HG02840 (cell line): ENCODE data around the gene RBFOX1.

ENCODE experiments used
- ATAC-seq: cut with Tn5 transposase; IDR thresholded peaks from one replicate; pipeline ENCODE4 v1.9.1; 2021; ENCODE audit warnings: mild to moderate bottlenecking, moderate library complexity, moderate number of reproducible peaks; ENCODE audit not compliant: unreplicated experiment, low FRiP score

The RBFOX1 gene

DNA sequence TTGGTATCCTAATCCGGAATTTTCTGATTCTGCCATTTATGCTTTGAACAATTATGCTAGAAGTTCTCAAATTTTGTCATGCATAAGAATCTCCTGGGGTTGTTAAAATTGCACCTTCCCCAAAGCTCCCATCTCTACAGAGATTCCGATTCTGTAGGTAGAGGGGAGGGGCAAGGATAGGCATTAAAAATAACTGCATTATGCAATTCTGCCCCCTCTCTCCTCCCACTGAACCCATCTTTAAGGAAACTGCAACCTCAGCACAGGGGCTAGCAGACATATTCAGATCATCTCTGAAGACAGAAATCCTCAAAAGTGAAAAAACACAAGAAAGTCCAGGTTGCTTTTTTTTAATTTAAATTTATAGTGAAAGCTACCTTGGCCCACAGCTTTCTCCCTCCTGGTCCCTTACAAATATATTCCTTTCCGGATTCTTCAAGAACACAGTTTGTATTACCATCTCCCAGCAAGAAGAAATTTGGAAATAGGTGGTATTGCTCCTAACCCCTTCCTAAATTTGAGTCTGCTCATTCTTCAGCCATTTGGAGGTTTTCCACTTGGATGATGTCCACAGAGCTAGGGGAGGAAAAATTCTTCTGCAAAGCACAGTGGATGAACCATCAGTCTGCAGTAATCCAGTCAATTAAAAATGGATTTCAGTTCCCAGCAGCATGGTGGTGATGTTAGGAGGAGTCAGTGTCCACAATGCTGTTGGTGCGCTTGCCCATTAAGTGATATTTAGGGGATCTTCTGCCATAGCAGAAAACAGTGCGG, 67.7 kb downstream of the RBFOX1 start:
- no peak for ATAC-seq

DNA sequence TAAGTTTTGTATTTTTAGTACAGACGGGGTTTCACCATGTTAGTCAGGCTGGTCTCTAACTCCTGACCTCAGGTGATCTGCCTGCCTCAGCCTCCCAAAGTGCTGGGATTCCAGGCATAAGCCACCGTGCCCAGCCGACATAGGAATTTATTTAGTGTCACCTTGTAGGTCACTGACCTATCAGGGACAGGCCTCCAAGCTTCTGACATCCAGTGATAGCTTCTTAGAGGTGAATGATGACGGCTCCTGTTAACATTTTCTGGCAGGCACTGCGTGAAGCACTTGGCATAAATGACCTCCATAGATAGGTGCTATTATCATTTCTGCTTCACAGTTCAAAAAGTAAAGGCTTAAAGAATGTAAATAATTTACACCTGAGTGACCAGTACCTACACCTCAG, 71.6 kb downstream of the RBFOX1 start:
- ATAC-seq = no peak

DNA sequence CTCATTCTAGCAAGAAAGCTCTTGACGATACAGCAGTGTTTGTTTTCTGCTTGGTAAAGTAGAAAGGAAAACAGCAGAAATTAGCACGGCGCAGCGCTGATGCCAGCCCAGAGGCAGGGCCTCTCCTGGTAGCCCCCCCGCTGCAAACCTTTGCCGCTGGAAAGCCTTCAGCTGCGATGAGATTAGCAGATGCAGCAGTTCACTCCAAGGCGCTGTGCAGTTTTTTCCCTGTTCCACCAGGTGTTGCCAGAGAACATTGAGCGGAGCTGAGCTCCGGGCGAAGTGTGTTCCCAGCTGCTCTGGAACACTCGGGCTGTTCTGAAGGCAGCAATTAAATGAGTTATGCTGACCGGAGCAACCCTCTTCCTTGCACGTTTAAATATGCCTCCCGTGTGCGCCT, 72.5 kb downstream of the RBFOX1 start:
- ATAC-seq = no peak

DNA sequence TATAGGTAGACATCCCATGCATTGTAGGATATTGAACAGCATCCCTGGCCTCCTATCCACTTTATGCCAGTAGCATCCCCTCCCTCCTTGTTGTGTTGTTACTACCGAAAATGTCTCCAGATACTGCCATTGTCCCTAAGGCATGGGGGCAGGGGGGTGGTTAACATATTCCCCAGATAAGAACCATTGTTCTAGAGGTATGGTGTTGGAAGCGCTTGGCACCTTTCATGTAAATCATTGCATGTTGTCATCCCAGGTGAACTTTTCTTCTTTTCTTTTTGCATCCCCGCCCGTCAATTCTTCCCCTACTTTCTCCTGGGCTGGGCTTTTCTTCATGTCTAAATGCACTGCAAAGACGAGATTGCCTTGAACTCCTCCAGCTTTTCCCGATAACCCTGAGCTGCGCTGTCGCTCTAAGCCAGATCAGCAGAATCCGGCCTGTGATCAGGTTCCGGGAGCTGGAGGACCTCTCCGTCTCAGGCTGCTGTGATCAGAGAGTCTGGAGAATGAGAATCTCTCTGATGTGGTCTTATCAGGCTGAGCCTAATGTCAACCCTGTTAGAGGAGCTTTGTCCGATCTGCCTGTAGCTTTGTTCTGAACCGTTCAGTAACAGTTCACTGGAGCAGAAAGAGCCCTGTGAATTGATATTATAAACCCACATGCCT, 76.2 kb downstream of the RBFOX1 start:
- no peak for ATAC-seq

DNA sequence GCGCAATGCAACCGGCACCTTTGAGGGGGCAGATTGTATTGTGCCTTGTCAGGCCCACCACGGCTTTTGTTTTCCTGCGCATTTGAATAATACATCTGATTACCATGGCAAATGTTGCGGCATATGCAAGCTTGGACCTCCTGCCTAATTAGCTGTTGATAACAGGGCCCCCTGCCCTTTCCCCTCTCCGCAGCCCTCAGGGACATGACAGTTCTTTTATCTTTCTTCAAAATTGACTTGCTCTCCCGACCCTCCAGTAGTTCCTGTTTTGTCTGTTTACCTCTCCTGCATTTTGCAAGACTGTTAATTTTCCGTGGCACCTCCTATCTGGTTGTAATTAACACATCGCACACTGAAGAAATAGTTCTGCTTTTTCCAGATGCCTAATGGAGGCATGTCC, 86.8 kb downstream of the RBFOX1 start:
- ATAC-seq = no peak

DNA sequence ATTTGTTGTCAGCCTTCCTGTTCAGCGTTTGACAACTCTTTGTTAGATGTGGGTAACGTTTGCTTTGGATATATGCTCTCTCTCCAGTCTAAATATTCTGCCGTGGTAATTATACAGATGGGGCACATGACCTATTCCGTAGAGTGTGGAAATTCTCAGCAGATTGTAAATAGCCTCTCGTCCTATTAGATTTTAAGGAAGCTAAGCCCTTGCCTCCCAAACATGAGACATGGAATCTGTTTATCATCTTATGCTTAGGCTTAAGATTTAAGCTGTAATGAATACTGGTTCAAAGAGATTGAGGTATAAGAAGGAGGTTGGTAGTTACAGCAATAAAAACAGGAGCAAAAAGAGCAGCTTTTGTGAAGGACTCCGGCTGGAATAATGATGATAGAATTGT, 87.4 kb downstream of the RBFOX1 start:
- ATAC-seq = no peak

DNA sequence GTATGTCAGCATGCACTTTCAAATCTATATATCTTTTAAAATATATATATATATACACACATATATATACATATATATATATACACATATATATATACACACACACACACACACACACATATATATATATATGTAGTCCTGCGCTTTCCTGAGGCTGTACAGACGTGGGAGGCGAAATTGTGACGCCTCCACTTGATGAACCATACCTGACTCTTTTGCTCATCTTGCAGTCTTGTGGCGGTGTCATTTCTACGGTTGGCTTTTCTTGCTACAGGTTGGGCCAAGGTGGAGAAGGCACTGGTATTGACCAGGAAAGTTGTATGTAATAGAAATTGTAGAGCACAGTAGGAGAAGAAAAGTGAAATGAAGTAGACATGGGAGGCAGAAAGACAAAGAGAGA, 88.2 kb downstream of the RBFOX1 start:
- ATAC-seq = no peak

DNA sequence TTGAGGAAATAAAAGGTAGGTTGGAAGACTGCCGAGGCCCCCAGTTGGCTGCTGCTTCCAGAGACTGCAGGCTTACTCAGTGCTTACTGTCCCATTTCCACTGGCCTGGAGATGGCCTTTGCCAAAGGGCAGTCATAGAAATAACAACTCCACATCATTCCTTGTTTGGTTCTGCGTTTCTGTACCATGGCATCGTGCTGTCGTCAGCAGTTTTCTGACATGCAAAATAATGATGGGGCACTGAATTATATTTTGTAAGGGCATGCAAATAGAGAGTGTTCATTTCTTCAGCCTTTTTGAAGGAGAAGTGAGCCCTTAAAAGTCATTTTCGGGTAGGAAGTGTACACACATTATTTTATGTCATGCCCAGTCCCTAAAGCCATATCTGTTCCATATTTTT, 88.9 kb downstream of the RBFOX1 start:
- no peak for ATAC-seq

DNA sequence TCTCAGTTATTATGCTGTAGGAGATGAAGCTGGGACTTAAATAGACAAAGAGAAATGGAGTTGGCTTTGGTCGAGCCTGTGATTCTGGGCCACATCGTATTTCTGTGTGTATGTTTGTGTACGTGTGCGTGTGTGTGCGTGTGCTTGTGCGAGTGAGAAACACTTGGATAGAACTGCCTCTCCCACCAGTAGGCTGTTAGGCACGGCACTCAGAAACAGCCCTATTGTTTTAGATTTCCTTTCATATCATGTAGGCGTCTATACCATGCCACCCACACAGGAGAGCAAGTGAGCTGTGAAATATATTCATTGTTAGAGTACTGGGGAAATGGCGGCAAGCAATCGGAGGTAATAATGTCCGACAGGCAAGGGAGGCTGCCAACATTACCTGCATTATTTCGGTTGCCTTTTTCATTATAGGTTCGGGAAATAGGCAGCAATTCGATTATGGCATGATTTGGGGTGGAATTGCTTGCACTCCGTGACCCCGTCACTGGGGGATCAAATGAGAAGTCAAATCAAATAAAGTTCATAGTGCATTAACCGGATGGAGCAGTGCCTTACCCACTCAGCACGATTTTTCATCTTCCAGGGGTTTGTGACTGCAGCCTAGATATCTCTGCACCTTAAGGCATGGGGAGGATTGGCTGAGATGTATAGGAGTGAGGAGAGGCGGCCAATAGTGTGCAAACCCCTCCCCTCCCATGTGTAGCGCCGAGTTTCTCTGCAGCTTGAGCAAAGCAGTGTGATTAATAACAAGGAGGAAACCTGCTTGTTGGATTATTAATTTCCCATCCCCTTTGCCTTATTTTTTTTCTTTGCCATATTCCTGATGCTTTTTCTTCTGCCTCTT, 89.6 kb downstream of the RBFOX1 start:
- ATAC-seq = no peak

DNA sequence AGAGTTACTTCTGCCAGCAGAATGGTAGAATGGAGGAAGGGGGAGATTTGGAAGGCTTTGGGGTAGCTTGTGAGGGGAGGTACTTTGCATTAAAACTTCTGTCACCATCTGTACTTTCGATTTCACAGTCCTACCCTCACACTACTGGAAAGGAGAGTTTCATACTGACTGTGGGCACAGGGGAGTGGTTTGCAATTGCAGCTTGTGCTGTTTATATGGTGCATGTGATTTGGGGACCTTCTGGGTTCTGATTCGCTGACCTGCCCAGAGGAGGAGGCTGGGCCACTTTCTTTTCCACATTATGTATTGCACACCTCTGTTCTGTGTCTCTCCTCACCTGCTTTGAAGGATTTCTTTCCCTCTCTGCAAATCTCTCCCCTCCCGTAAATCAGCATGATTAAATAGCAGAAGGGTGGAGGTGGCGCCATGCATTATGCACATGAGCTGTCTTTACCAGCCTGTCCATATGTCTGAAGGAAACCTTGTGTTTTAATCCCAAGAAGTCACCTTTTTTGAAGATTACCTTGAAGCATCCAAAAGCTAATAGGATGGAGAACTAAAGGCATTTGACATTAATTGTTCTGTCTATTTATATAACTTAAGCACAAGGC, 90.9 kb downstream of the RBFOX1 start:
- no peak for ATAC-seq

DNA sequence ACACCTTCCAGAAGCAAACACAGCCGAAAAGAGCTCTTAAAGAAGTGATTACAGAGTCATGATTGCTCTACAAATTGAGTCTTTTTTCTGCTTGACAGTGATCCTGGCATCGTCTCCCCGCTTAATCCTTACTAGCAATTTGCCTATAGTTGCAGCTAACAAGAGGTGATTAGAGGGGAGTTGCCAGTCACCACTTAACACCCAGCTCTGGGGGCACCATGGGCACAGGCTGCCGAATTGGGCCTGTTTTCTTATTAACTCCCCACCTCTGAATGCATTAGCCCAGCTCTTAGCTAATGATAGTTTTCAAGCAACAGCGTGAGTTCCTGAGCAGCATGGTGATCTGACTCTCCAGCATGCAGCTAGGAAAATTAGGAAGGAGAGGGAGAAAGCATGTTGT, 93.5 kb downstream of the RBFOX1 start:
- no peak for ATAC-seq

DNA sequence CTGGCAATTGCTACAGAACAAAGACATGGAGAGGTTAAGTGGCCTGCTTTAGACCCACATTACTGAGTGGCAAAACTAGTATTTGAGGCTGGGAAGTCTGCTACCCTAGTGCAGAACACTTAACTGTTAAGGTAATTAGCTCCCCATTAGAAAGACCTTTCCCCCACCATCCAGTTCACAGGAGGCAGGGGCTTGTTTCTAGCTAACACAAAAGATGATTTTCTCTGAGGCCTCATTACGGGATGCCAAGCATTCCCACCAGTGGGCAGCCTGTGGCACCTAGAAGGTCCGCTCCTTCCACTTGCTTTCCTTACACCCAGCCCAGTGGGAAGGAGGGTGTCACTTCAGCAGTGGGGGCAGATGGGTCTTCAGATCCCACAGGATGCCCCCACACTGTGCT, 99.1 kb downstream of the RBFOX1 start:
- no peak for ATAC-seq

DNA sequence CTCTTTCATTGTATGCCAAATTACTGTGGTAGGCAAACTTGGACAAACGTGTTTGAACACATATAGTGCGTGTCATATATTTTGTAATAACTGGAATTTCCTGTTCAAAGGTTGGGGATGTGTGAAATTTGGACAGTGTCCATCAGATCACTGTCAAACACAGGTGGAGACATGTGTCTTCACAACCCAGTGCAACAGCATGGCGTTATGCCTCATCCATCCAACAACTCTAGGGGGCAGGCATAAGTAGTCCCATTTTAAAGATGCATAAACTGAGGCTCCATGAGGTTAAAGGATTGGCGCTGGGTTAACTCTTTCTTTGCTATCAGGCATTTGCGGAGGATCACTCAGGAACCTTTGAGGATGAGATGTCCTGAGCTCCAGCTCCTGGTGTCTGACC, 103.7 kb downstream of the RBFOX1 start:
- ATAC-seq = no peak

DNA sequence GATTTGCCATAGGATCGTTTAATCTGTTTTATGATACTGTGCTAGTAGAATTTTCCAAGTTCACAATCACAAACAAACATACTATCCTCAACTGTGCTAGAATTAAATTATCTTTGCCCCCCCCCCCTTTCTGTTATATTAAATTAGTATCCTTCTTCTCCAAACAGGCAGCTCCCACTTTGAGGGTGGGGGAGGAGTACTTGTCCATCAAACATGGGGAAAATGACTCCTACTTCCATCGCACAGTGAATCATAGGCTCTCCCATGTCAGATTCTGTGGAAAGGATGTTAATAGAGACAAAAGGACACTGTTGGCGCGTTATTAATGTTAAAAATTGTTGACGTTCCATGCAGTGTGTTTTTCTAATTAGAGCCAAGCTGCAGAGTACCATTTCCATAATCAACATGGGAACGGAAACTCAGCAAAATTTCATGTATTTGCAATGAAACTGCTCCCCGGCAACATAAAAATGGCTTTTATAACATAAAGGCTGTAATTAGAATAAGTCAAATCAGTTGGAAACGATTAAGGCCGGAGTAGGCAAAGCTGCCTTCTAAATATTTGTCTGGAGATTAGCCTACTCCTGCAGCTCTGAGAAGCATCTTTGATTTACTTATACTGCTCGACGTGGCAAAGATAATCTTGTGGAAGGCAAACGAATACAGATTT, 104.6 kb downstream of the RBFOX1 start:
- ATAC-seq = no peak

DNA sequence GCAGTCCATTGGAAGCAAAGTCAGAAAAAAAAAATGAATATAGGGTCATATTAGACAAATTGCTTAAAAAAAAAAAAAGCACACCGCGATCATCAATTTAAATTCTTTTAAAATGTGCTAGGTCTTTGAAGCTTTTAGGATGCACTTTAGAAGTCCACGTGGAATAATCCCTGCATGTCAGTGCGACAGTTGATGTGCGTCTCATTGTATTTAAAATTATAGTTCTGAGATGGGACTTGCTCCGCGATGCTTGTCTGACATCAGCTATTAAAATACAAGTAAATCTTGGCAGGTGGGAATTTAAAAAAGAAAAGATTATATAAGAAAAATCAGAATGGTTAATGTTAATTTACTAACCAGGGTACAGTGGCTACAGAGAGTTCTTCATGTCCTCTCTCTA, 105.2 kb downstream of the RBFOX1 start:
- no peak for ATAC-seq

DNA sequence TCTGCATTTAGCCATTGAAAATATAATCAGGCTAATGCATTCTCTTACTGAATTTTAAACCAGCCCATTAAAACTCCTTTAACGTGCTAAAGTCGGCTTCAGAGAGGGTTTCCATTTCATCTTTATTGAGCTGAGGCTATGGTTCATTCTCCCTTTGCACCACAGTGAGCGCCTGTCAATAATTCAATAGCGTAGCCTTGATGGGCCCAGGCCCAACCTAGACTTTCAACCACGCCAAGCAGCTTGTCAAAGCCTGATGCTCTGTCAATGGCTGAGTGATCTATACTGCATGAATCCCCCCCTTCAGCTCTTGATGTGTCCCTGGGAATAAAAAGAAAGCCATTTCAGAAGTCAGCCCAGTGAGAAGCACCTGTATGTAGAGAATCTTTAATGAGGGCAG, 106.0 kb downstream of the RBFOX1 start:
- ATAC-seq = no peak

DNA sequence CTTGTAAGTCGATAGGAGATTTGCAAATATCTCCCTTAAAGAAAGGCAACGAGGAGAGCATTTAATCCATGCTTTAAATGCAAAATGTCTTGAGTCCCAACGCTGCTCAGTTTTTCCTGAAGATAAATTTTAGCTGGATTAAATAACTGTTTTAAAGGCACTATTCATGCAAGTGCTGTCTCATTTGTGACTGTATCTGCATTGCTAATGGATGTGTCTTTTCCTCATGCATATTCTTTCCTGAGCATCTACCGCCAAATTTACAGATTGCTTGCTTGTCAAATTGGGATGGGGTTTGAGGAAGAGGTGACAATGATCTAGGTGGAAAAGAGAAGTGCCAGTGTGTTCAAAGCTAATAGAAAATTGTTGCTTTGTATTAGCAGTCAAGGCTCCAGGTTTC, 106.9 kb downstream of the RBFOX1 start:
- no peak for ATAC-seq

DNA sequence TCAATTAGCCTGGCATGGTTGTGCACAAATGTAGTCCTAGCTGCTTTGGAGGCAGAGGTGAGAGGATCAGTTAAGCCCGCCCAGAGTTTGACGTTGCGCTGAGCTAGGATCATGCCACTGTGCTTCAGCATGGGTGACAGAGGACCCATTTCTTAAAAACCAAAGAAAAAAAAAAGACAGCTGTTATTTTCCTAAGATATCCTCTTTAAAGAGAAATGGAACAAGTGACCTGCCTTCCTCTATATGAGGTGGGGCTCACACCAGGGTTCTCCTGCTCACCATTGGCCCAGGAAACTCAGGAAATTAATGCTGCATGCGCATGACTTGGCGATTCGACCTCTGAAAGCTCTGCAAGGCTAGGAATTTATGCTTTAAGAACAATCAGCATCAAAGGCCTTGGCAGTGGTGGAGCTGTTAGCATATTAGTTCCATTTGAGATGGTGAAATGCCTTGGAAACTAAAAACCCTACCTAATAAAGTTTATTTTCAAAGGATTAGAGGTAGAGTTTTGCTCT, 108.3 kb downstream of the RBFOX1 start:
- ATAC-seq = no peak

DNA sequence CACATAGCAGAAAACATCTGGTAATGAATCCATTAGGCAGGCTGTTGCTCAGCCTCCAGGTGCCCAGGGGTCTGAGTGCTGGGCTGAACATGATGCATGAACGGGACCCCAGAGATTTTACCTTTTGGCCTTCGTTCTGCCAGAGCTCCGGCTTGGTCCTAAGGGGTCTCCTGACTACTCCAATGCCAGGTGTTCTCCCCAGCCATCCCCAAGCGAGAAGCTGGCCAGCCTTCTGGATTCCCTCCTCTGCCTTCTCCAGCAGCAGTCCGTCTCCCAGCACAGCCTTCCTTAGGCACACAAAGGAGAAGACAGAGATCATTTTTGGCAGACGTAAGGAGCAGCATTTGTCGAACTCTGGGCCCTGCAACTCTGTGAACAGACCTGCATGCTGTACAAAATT, 109.4 kb downstream of the RBFOX1 start:
- ATAC-seq = no peak

DNA sequence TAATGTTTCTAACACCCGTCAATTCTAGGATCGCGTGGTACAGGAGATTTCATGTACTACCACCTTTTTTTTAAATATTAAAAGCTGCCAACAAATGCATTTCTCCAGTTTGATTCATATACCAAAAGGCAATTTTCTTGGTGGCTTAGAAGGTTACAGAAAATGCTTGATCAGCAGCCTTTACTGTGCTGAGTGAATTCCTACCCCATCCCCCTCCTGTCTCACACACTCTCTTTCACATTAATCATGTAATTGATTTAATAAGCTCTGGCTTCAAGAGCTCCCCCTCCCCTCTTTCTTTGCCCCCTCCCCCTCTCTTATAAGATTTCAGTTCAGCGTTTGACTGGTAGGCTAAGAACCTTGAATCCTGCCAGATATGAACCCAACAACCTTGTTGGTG, 110.5 kb downstream of the RBFOX1 start:
- no peak for ATAC-seq
